Measurements from ENCODE around the gene PKNOX2.

PKNOX2 gene

DNA sequence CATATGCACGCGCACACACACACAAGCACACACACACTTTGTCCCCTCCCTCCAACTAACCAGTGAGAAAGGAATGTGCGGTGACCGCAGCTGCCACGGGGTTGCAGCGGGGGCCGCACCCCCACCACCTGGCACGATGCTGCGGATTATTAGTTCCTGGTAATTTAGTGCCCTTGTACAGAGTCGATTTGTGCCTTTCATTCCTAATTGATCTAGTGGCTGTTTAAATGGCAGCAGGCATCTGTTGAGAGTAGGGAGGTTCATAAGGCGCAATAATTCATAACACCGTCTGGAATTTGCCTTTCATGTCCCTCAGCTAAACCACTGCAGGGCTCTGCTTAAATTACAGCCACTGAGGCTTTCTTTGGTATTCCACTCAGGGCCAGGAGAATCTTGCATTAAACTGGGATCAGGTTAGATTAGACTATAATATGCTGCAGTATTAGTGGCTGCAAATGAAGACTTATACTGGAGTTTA lies 217.8 kb downstream of the PKNOX2 start:
- DNase-seq (ENCODE audit: low spot score): no peak

DNA sequence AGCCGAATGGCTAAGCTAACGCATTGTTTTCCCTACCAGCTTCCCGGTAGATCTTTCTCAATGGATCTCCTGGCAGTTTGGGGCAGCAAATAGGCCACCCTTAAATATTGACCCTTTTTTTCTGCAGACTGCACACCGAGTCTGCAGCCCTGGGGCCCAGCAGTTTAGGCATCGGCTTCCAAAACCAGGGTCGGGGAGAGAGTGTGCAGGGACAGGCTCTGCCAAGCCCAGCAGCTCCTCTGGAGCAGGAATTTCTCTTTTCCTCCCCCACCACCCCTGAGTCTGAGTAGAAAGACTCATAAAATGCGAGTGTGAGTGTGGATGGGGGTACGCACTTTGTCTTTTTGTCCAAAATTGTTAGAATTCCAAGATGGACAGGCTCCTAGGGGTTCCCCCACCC lies 218.3 kb downstream of the PKNOX2 start:
- TF ChIP-seq, protein P1, sequence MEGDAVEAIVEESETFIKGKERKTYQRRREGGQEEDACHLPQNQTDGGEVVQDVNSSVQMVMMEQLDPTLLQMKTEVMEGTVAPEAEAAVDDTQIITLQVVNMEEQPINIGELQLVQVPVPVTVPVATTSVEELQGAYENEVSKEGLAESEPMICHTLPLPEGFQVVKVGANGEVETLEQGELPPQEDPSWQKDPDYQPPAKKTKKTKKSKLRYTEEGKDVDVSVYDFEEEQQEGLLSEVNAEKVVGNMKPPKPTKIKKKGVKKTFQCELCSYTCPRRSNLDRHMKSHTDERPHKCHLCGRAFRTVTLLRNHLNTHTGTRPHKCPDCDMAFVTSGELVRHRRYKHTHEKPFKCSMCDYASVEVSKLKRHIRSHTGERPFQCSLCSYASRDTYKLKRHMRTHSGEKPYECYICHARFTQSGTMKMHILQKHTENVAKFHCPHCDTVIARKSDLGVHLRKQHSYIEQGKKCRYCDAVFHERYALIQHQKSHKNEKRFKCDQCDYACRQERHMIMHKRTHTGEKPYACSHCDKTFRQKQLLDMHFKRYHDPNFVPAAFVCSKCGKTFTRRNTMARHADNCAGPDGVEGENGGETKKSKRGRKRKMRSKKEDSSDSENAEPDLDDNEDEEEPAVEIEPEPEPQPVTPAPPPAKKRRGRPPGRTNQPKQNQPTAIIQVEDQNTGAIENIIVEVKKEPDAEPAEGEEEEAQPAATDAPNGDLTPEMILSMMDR (IDR thresholded peaks at IDR 0.05; ENCODE audit: extremely low read depth, missing control alignments): no peak
- DNase-seq (ENCODE audit: low spot score): no peak

More for the DNA sequence above, 217.8 kb downstream of the PKNOX2 start:
- TF ChIP-seq, protein P1 (IDR thresholded peaks at IDR 0.05; ENCODE audit: extremely low read depth, missing control alignments): no peak

GRCh38 chr11:125384825-125385224 lies 220.3 kb downstream of the PKNOX2 start:
- no peak for DNase-seq (ENCODE audit: low spot score)
- TF ChIP-seq, protein P1 (IDR thresholded peaks at IDR 0.05; ENCODE audit: extremely low read depth, missing control alignments): no peak

GRCh38 chr11:125387901-125388300 lies 223.3 kb downstream of the PKNOX2 start:
- TF ChIP-seq, protein P1 (IDR thresholded peaks at IDR 0.05; ENCODE audit: extremely low read depth, missing control alignments): no peak
- no peak for DNase-seq (ENCODE audit: low spot score)

DNA sequence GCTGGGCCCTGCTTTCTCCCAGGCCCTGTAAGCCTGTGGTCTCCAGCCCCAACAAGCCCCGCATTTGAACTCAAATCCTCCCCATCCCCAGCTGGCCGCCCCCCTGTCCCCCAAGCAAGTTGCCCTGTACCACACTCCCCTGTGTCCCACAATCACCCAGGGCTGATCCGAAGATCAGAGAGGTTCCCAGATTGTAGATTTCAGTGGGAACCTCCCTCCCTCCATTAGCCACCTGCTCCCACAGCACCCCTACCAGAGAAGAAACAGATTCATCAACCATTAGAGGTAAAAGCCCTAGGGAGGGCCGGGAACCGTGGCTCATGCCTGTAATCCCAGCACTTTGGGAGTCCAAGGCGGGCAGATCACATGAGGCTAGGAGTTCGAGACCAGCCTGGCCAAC lies 224.1 kb downstream of the PKNOX2 start:
- TF ChIP-seq, protein P1 (IDR thresholded peaks at IDR 0.05; ENCODE audit: extremely low read depth, missing control alignments): no peak
- no peak for DNase-seq (ENCODE audit: low spot score)

DNA sequence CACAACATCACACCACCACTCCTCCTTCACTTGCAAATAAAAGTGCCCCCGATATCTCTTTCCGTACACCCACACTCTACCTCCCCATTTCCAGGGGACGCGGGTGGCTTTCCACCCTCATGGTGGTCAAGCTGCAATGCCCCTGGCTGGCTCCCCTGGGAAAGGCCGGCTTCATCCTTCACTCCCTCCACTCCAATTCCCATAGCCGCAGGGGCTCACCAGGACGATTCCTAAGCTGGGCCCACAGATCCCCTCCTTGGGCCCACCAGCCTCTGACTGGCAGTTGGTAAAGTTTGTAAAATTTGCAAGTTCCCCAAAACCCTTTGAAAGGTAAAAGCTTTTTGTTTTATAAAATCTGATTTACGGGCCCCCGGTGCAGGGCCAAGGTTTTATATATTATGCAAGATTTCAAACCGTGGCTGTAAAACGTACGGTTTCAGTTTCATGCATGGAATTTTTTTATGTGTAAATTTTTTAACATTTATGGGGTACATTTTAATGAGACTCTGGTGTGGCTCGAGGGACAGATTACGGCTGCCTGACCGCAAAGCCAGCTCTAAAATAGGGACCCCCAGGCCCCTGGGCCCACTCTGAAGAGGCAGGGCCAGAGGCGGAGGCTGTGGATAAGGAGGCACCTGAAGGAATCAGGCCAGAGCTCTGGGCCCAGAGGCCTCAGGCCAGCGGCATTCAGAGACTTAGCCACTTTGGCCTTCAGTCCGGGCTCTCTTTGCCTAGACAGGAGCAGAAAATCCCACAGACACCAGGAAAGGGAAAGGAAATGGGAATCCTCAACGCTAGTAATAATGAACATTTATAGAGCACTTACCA lies 225.0 kb downstream of the PKNOX2 start:
- no peak for DNase-seq (ENCODE audit: low spot score)
- TF ChIP-seq, protein P1 (IDR thresholded peaks at IDR 0.05; ENCODE audit: extremely low read depth, missing control alignments): no peak

GRCh38 chr11:125390946-125391345 lies 226.4 kb downstream of the PKNOX2 start:
- no peak for DNase-seq (ENCODE audit: low spot score)
- TF ChIP-seq, protein P1 (IDR thresholded peaks at IDR 0.05; ENCODE audit: extremely low read depth, missing control alignments): no peak

All from GM20000 (cell line).